Osteocyte (in vitro differentiated cells): ENCODE data around the gene LARGE2. TPM values are rescaled to one million over a fixed set of nuclear protein-coding genes. Genes with fewer than 3 reads are reported as not detected.

ENCODE experiments used
- DNase-seq: peaks from one replicate; pipeline ENCODE4 v3.0.0; 2021; ENCODE audit warnings: mixed read lengths; ENCODE audit not compliant: unreplicated experiment; ENCODE audit errors: extremely low spot score
- H3K27ac Mint-ChIP-seq: one replicate; pipeline ENCODE4 v1.8.0; 2021; ENCODE audit warnings: mild to moderate bottlenecking, mixed read lengths; ENCODE audit not compliant: unreplicated experiment
- H3K27me3 Mint-ChIP-seq: one replicate; pipeline ENCODE4 v1.8.0; 2021; ENCODE audit warnings: mixed read lengths; ENCODE audit not compliant: unreplicated experiment
- H3K36me3 Mint-ChIP-seq: one replicate; pipeline ENCODE4 v1.8.0; 2021; ENCODE audit warnings: mixed read lengths; ENCODE audit not compliant: unreplicated experiment
- H3K4me1 Mint-ChIP-seq: one replicate; pipeline ENCODE4 v1.8.0; 2021; ENCODE audit warnings: mixed read lengths; ENCODE audit not compliant: unreplicated experiment
- H3K4me3 Mint-ChIP-seq: one replicate; pipeline ENCODE4 v1.8.0; 2021; ENCODE audit warnings: mild to moderate bottlenecking, moderate library complexity, mixed read lengths; ENCODE audit not compliant: unreplicated experiment
- H3K9me3 Mint-ChIP-seq: one replicate; pipeline ENCODE4 v1.8.0; 2021; ENCODE audit warnings: mixed read lengths; ENCODE audit not compliant: unreplicated experiment
- CTCF ChIP-seq: fragments of 200-600 bp; sonication (generic); IDR thresholded peaks from 2 replicates; pipeline ENCODE4 v1.5.0; 2021; ENCODE audit warnings: antibody characterized with exemption, mild to moderate bottlenecking, moderate library complexity
- total RNA-seq: library from RNA; stranded (reverse); gene quantifications from 2 replicates; pipeline ENCODE4 v1.2.1, GENCODE V29; 2021

Gene LARGE2
- total RNA-seq, 1 donor from 2014 or later: not detected

- Mint-ChIP-seq H3K27me3 (peaks cover 14% of the 10 kb centered on the region), H3K4me1 (no peaks in the 10 kb centered on the region), H3K27ac (no peak overlapping the region), H3K9me3 (no peaks in the 10 kb centered on the region), H3K36me3 (no peaks in the 10 kb centered on the region), H3K4me3 (no peak overlapping the region)
- no peak for DNase-seq
- TF ChIP-seq CTCF: no peak
These were observed 31.4 kb upstream of the LARGE2 start for GRCh38 chr11:45890886-45891550.

DNA sequence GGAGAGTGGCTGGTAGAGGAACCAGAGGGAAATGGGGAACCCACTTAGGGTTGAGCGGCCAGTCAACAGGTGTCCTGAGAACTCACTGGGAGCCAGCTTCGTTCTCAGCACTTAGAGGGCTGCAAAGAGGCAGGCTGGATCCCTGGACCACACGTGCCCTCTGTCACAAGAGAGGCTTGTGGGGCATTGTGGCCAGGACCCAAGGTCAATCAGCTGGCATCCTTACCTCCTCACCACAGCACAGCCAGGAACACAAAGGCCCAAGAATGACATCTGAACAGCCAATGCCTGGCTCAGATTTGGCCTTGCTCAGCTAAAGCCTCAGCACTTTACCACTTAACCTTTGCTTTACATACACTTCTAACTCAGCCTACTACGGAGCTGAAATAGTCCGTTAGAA lies 29.6 kb upstream of the LARGE2 start:
- no peak overlapping the region for H3K4me3 Mint-ChIP-seq
- no peaks in the 10 kb centered on the region for H3K36me3 Mint-ChIP-seq
- DNase-seq: no peak
- TF ChIP-seq CTCF: no peak
- no peak overlapping the region for H3K27ac Mint-ChIP-seq
- no peaks in the 10 kb centered on the region for H3K9me3 Mint-ChIP-seq
- H3K4me1 Mint-ChIP-seq: no peaks in the 10 kb centered on the region
- H3K27me3 Mint-ChIP-seq: peaks cover 14% of the 10 kb centered on the region

- Mint-ChIP-seq H3K36me3 (no peaks in the 10 kb centered on the region), H3K4me1 (peaks cover 4% of the 10 kb centered on the region), H3K9me3 (no peaks in the 10 kb centered on the region), H3K27ac (no peak overlapping the region), H3K4me3 (no peak overlapping the region), H3K27me3 (peaks cover 11% of the 10 kb centered on the region)
- TF ChIP-seq CTCF: no peak
- no peak for DNase-seq
These were observed 27.8 kb upstream of the LARGE2 start for GRCh38 chr11:45894555-45895247.

GRCh38 chr11:45895553-45896259 lies 26.8 kb upstream of the LARGE2 start:
- H3K4me3 Mint-ChIP-seq: no peak overlapping the region
- TF ChIP-seq CTCF: no peak
- H3K4me1 Mint-ChIP-seq: peaks cover 8% of the 10 kb centered on the region
- peaks cover 13% of the 10 kb centered on the region for H3K27me3 Mint-ChIP-seq
- no peak overlapping the region for H3K27ac Mint-ChIP-seq
- DNase-seq: no peak
- H3K9me3 Mint-ChIP-seq: no peaks in the 10 kb centered on the region
- H3K36me3 Mint-ChIP-seq: no peaks in the 10 kb centered on the region

DNA sequence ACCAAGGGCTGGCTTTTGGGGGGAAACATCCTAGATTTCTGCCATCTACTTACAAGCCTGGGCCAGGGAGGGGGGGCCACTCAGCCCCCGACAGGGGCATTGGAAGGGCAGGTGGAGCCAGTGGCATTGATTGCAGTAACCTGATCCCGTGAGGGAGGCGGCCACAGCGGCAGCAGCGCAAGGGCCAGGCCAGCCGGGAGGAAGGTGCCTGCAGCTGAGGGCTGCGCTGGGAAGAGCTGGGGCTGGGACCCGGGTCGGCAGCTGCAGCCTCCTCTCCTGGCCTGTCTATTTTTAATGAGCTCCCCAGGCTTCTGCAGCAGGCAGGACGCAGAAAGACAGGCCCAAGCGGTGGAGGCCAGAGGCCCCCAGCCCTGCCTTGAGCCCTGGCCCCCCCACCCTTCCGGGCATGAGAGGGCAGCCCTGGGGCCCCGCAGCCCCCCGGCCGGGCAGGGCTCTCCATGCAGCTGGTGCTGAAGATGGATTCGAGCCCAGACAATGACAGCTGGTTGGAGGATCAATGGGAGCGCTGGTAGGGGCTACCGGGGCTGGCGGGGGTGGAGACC lies 26.0 kb upstream of the LARGE2 start:
- no peaks in the 10 kb centered on the region for H3K9me3 Mint-ChIP-seq
- TF ChIP-seq CTCF: no peak
- H3K27me3 Mint-ChIP-seq: peaks cover 11% of the 10 kb centered on the region
- no peak overlapping the region for H3K4me3 Mint-ChIP-seq
- no peak overlapping the region for H3K27ac Mint-ChIP-seq
- peaks cover 12% of the 10 kb centered on the region for H3K4me1 Mint-ChIP-seq
- H3K36me3 Mint-ChIP-seq: no peaks in the 10 kb centered on the region
- no peak for DNase-seq
